Karpas-422 (cell line): ENCODE results near the gene LAMA3. TPM values are rescaled to one million over a fixed set of nuclear protein-coding genes. Genes with fewer than 3 reads are reported as not detected.
A peak's percentile ranks its signal among the peaks of the same experiment; 100 is the strongest.

Experiments
- DNase-seq: peaks from one replicate; pipeline ENCODE4 v3.0.0-alpha.2; 2015
- H2AFZ ChIP-seq: fragments of 200-600 bp; sonication (generic); 2 replicates; pipeline ENCODE4 v1.6.1; 2014; ENCODE audit warnings: antibody characterized with exemption, low read length, mixed read lengths
- H3K27ac ChIP-seq: fragments of 200-600 bp; sonication (generic); 2 replicates; pipeline ENCODE4 v1.5.1; 2014; ENCODE audit warnings: mild to moderate bottlenecking, low read length, moderate library complexity
- H3K27me3 ChIP-seq: fragments of 200-600 bp; sonication (generic); 2 replicates; pipeline ENCODE4 v1.6.1; 2014; ENCODE audit warnings: low read length, mixed read lengths
- H3K36me3 ChIP-seq: fragments of 200-600 bp; sonication (generic); 2 replicates; pipeline ENCODE4 v1.6.1; 2014; ENCODE audit warnings: low read length, mixed read lengths; ENCODE audit not compliant: insufficient read depth
- H3K4me1 ChIP-seq: fragments of 200-600 bp; sonication (generic); 2 replicates; pipeline ENCODE4 v1.6.1; 2014; ENCODE audit warnings: mild to moderate bottlenecking, low read length, mixed read lengths
- H3K4me2 ChIP-seq: fragments of 200-600 bp; sonication (generic); 2 replicates; pipeline ENCODE4 v1.6.1; 2014; ENCODE audit warnings: low read length, low read depth, mild to moderate bottlenecking; ENCODE audit not compliant: poor library complexity, severe bottlenecking
- H3K4me3 ChIP-seq: fragments of 200-600 bp; sonication (generic); 2 replicates; pipeline ENCODE4 v1.5.1; 2014; ENCODE audit warnings: mild to moderate bottlenecking, antibody characterized with exemption, low read length, mixed read lengths
- H3K79me2 ChIP-seq: fragments of 200-600 bp; sonication (generic); 2 replicates; pipeline ENCODE4 v1.6.1; 2014; ENCODE audit warnings: mild to moderate bottlenecking, low read length, mixed read lengths
- H3K9ac ChIP-seq: fragments of 200-600 bp; sonication (generic); 2 replicates; pipeline ENCODE4 v1.6.0; 2014; ENCODE audit warnings: low read length
- H3K9me2 ChIP-seq: fragments of 200-600 bp; sonication (generic), shearing (Covaris generic); replicated peaks from 2 replicates; pipeline ENCODE4 v1.6.0; 2014; ENCODE audit warnings: mild to moderate bottlenecking, low read length, moderate library complexity; ENCODE audit not compliant: insufficient read depth
- H3K9me3 ChIP-seq: fragments of 300-700, 200-600 bp; sonication (generic); 2 replicates; pipeline ENCODE4 v1.6.1; 2014; ENCODE audit warnings: low read length, mixed read lengths
- H4K20me1 ChIP-seq: fragments of 200-600 bp; sonication (generic); 2 replicates; pipeline ENCODE4 v1.6.1; 2014; ENCODE audit warnings: mild to moderate bottlenecking, antibody characterized with exemption, low read length, low read depth; ENCODE audit not compliant: insufficient read depth
- total RNA-seq: library from RNA; depleted of rRNA; stranded (reverse); fragments of >200 nt; shearing (Covaris generic); gene quantifications from 2 replicates; pipeline ENCODE4 v1.2.3, GENCODE V29; 2014; ENCODE audit warnings: low replicate concordance

The LAMA3 gene
- total RNA-seq, 1 experiment from 2014 or later, result not detected

DNA sequence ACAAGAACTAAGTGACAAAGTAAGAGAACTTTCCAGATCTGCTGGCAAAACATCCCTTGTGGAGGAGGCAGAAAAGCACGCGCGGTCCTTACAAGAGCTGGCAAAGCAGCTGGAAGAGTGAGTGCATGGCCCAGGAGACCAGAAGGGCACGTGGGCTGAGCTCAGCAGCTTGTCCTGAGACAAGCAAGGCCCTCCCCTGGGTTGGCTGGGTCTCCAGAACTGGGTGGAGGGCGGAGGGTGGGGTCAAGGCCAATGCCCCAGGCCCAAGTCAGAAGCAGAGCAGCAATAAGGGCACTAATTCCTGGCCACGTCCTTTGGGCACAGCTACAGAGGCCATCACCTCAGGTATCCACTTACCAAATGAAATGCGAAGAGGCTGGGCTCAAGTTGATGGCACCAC is 214.7 kb downstream of the LAMA3 start:
- no peak overlapping the region for H3K27ac ChIP-seq
- H3K79me2 ChIP-seq, result no peaks in the 10 kb centered on the region

GRCh38 chr18:23906658-23907057 is 217.4 kb downstream of the LAMA3 start:
- Histone ChIP-seq H3K9me2 (no peaks in the 10 kb centered on the region), H3K79me2 (no peaks in the 10 kb centered on the region), H3K9ac (no peak overlapping the region), H3K27ac (no peak overlapping the region), H2AFZ (no peak overlapping the region), H3K4me2 (no peak overlapping the region), H4K20me1 (no peaks in the 10 kb centered on the region), H3K27me3 (no peaks in the 10 kb centered on the region), H3K4me3 (no peak overlapping the region), H3K36me3 (no peaks in the 10 kb centered on the region), H3K4me1 (no peaks in the 10 kb centered on the region), H3K9me3 (no peaks in the 10 kb centered on the region)
- DNase-seq, result no peak

More for the DNA sequence above, 214.7 kb downstream of the LAMA3 start:
- Histone ChIP-seq H3K27me3 (no peaks in the 10 kb centered on the region), H2AFZ (no peak overlapping the region), H3K9me2 (no peaks in the 10 kb centered on the region), H3K36me3 (no peaks in the 10 kb centered on the region), H4K20me1 (no peaks in the 10 kb centered on the region), H3K4me1 (no peaks in the 10 kb centered on the region), H3K9ac (no peak overlapping the region), H3K4me3 (no peak overlapping the region), H3K4me2 (no peak overlapping the region), H3K9me3 (no peaks in the 10 kb centered on the region)
- DNase-seq, result no peak

DNA sequence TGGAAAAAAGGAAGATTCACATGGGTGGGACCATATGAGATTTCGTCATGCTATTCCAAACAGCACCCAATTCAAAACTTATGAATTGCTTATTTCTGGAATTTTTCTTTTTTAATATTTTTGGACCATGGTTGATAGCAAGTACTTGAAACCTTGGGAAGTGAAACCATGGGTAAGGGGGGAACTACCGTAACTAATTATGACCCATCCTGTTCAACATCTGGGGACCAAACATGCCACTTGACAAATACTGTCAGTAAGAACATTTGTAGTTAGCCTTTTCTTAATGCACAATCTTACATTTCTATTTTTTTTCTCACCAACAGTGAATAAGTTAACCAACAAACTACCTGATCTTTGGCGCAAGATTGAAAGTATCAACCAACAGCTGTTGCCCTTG is 219.6 kb downstream of the LAMA3 start:
- Histone ChIP-seq H3K79me2 (no peaks in the 10 kb centered on the region), H3K36me3 (no peaks in the 10 kb centered on the region), H4K20me1 (no peaks in the 10 kb centered on the region), H3K4me2 (no peak overlapping the region), H3K9ac (no peak overlapping the region), H3K9me2 (no peaks in the 10 kb centered on the region), H3K27me3 (no peaks in the 10 kb centered on the region), H3K27ac (no peak overlapping the region), H3K4me1 (no peaks in the 10 kb centered on the region), H2AFZ (no peak overlapping the region), H3K4me3 (no peak overlapping the region), H3K9me3 (no peaks in the 10 kb centered on the region)
- no peak for DNase-seq

GRCh38 chr18:23910032-23910431 is 220.8 kb downstream of the LAMA3 start:
- H3K4me1 ChIP-seq, result no peaks in the 10 kb centered on the region
- H3K4me3 ChIP-seq, result no peak overlapping the region
- H3K27me3 ChIP-seq, result no peaks in the 10 kb centered on the region
- DNase-seq, result no peak
- H3K9me3 ChIP-seq, result no peaks in the 10 kb centered on the region
- H3K36me3 ChIP-seq, result no peaks in the 10 kb centered on the region
- H4K20me1 ChIP-seq, result no peaks in the 10 kb centered on the region
- no peak overlapping the region for H3K9ac ChIP-seq
- no peaks in the 10 kb centered on the region for H3K9me2 ChIP-seq
- H3K4me2 ChIP-seq, result no peak overlapping the region
- H3K27ac ChIP-seq, result no peak overlapping the region
- no peak overlapping the region for H2AFZ ChIP-seq
- H3K79me2 ChIP-seq, result no peaks in the 10 kb centered on the region

DNA sequence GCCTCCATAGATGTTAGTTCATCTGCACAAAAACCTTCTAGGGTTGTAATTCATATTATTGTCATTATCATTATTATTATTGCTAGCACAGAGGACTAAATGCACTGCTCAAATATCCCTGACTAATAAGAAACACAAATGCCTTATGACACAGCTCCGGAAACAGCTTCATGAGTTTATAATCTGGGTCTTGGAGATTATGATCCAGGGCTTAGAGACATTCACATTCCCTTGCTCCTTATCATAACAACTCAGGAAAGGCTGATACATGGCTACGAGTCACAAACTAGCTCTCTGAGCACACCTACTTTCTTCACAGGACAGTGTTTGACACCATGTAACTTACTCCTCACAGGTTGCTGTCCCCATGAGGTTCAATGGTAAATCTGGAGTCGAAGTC is 223.1 kb downstream of the LAMA3 start:
- no peak overlapping the region for H3K4me2 ChIP-seq

GRCh38 chr18:23916338-23916737 is 227.1 kb downstream of the LAMA3 start:
- Histone ChIP-seq H3K4me2 (no peak overlapping the region), H3K27ac (no peak overlapping the region), H3K9me2 (no peaks in the 10 kb centered on the region), H3K36me3 (no peaks in the 10 kb centered on the region), H3K79me2 (no peaks in the 10 kb centered on the region), H3K27me3 (no peaks in the 10 kb centered on the region), H2AFZ (no peak overlapping the region), H3K9ac (no peak overlapping the region), H4K20me1 (no peaks in the 10 kb centered on the region), H3K4me1 (no peaks in the 10 kb centered on the region), H3K9me3 (no peaks in the 10 kb centered on the region), H3K4me3 (no peak overlapping the region)
- no peak for DNase-seq

More for the DNA sequence above, 223.1 kb downstream of the LAMA3 start:
- Histone ChIP-seq H3K36me3 (no peaks in the 10 kb centered on the region), H4K20me1 (no peaks in the 10 kb centered on the region), H3K4me3 (no peak overlapping the region), H3K9me3 (no peaks in the 10 kb centered on the region), H2AFZ (no peak overlapping the region), H3K9ac (no peak overlapping the region), H3K9me2 (no peaks in the 10 kb centered on the region), H3K4me1 (no peaks in the 10 kb centered on the region), H3K27ac (no peak overlapping the region), H3K79me2 (no peaks in the 10 kb centered on the region), H3K27me3 (no peaks in the 10 kb centered on the region)
- no peak for DNase-seq

DNA sequence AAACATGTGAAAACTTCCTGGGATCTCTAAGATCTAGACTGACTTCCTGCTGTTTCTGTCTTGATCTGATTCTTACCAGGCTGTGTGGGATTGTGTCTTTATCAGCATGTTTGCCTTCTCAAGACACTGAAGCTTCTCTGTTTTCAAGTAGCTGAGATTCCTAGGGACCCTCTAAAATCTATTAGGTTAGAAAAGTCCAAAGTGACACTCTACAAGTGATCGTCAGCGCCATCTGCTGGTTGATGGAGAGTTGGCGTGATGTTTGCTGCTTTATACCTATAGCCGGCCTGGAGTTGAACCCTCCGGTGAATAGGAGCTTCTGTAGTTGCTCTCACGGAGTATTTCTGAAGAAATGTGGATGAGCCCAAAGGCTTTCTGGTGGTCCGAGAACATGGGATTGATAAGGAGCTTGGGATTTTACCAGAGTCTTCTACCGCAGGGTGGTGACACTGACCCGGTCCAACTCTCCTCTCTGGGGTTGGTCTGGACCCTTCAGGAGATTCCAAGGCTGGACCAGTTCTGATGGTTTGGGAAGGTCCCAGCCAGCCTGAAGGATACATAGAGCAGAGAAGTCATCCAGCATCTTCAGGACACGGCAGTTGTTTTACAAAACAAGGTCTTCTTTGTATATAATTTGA is 229.3 kb downstream of the LAMA3 start:
- no peak overlapping the region for H3K4me2 ChIP-seq
- H3K79me2 ChIP-seq, result no peaks in the 10 kb centered on the region
- no peaks in the 10 kb centered on the region for H3K9me3 ChIP-seq
- H3K4me1 ChIP-seq, result no peaks in the 10 kb centered on the region
- H3K9ac ChIP-seq, result no peak overlapping the region
- DNase-seq, result peak; percentile 84
- no peak overlapping the region for H2AFZ ChIP-seq
- H3K9me2 ChIP-seq, result no peaks in the 10 kb centered on the region
- H4K20me1 ChIP-seq, result no peaks in the 10 kb centered on the region
- no peaks in the 10 kb centered on the region for H3K36me3 ChIP-seq
- no peak overlapping the region for H3K4me3 ChIP-seq
- H3K27ac ChIP-seq, result no peak overlapping the region
- no peaks in the 10 kb centered on the region for H3K27me3 ChIP-seq

GRCh38 chr18:23920054-23920453 is 230.8 kb downstream of the LAMA3 start:
- no peaks in the 10 kb centered on the region for H4K20me1 ChIP-seq
- H3K79me2 ChIP-seq, result no peaks in the 10 kb centered on the region
- H3K9ac ChIP-seq, result no peak overlapping the region
- no peaks in the 10 kb centered on the region for H3K36me3 ChIP-seq
- H2AFZ ChIP-seq, result no peak overlapping the region
- H3K27ac ChIP-seq, result no peak overlapping the region
- H3K4me2 ChIP-seq, result no peak overlapping the region
- no peaks in the 10 kb centered on the region for H3K4me1 ChIP-seq
- no peak for DNase-seq
- no peaks in the 10 kb centered on the region for H3K27me3 ChIP-seq
- no peaks in the 10 kb centered on the region for H3K9me3 ChIP-seq
- H3K4me3 ChIP-seq, result no peak overlapping the region
- H3K9me2 ChIP-seq, result no peaks in the 10 kb centered on the region
